Measurements from ENCODE around the gene CFAP54.
"Not testable (repeated sequence)": the region's sequence is repeated elsewhere in the genome, so short reads cannot be mapped to it uniquely, and the experiment has no call there.

Gene CFAP54

GRCh38 chr12:96473394-96474093, 15.8 kb upstream of the CFAP54 start:
- DNase-seq, result no peak

GRCh38 chr12:96474206-96474605, 15.2 kb upstream of the CFAP54 start:
- no peak for DNase-seq

- DNase-seq, result no peak
Measured at GRCh38 chr12:96478011-96478410, 11.4 kb upstream of the CFAP54 start.

DNA sequence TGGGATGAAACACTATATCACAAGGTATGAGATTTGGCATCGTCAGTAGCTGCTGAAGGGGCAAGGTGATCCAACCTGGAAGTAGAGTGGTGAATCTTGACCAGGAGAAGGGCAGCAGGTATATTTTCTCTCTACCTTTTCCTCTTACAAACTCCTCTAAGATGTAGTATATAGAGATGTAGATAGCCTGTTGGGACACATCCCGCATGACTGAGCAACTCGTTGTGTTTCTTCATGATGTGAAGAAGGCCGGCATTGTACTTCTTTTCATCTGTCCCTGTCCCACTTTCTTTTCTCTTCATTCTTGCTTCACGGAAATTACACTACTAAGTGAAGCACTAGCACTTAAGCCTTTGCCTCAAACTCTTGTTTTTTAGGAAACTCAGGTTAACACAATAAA, 7.3 kb upstream of the CFAP54 start:
- no peak for DNase-seq

GRCh38 chr12:96483116-96483515, 6.3 kb upstream of the CFAP54 start:
- DNase-seq, result no peak

DNA sequence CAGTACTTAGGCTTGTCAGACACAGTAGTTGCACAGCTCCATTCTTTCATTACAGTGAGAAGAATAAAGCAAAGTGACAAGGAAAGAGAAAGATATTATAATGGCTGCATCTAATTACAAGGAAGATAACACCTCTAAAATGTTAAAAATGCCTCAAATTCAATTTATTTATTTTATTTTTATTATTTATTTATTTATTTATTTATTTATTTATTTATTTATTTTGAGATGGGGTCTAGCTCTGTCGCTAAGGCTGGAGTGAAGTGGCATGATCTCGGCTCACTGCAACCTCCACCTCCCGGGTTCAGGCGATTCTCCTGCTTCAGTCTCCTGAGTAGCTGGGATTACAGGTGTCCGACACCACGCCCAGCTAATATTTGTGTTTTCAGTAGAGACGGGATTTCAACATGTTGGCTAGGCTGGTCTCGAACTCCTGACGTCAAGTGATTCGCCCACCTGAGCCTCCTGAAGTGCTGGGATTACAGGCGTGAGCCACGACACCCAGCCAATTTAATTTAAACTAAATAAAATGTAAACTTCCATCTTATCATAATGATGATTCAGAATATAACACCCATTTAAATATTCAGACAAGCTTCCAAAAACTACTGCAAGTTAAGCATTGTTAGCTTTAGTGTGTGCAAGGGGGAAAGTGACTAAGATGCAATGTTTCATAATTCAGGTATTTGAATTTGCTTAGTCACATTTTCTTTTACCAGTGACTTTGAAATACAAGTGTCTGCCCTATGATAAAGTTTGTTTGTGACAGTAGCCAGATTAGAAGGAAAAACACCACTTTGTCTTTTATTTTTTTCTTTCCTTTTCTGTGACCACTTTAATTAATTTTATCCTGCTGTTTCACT, 2.4 kb upstream of the CFAP54 start:
- no peak for DNase-seq

DNA sequence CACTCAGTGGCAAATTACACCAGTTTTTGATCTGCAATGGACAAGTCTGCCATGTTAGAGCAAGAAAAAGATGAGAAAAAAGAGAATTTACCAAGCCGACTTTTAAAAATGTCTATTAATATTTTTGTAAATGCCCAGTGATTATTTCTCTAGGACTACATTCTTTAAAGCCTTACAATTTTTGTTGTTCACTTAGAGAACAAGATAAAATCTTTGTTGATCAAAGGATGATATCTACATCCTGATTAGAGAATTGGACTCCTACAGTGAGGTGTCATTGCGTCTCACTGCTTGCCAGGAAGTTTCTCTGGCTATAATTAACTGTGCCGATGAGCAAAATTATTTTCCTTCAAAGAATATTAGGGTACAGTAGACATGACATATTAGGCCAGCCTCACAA, 1.7 kb upstream of the CFAP54 start:
- no peak for DNase-seq

- DNase-seq, result no peak
Measured at GRCh38 chr12:96493106-96493505, 3.7 kb downstream of the CFAP54 start.

DNA sequence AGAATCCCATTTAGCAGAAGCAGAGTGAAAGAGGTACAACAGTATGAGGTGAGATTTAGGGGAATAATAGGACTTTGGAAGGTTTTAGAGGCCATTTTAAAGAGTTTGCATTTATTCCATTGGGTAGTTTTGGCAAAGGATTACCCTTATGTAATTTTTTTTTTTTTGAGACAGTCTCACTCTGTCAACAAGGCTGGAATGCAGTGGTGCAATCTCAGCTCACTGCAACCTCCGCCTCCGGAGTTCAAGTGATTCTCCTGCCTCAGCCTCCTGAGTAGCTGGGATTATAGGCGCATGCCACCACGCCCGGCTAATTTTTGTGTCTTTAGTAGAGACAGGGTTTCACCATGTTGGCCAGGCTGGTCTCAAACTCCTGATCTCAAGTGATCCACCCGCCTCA, 4.8 kb downstream of the CFAP54 start:
- not testable (repeated sequence) for DNase-seq

GRCh38 chr12:96495155-96495554, 5.8 kb downstream of the CFAP54 start:
- no peak for DNase-seq

- no peak for DNase-seq
Measured at GRCh38 chr12:96495841-96496545, 6.6 kb downstream of the CFAP54 start.

DNA sequence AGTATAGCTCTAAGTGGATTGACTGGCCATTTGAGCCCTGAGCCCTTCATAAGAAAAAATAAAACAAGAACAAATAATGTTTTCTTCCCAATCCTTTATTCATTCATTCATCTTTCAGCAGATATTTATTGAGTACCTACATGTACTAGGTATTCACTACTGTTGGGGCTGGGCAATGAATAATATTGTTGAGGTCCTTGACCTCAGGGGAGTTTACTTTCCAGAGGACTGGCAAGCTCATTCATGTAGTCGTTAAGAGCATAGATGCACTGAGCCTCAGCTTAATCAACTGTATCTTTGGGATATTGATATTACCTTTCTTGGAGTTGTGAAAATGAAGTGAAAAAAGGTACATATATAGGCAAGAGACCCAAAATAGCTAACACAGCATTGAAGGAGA, 7.6 kb downstream of the CFAP54 start:
- DNase-seq, result no peak

DNA sequence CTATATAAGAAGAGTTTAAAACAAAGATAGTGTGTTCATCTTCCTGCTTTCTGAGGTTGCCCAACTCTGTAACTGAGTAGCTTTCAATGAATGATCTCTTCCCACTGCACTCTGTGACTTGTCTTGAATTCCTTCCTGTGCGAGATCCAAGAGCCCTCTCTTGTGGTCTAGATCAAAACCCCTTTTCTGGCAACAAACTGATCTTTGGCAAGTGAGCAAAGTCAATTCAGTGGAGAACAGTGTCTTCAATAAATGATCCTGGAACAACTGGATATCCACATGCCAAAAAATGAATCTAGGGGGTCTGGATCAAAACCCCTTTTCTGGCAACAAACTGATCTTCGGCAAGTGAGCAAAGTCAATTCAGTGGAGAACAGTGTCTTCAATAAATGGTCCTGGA, 8.5 kb downstream of the CFAP54 start:
- no peak for DNase-seq

- DNase-seq, result no peak
Measured at GRCh38 chr12:96500693-96501092, 11.3 kb downstream of the CFAP54 start.

DNA sequence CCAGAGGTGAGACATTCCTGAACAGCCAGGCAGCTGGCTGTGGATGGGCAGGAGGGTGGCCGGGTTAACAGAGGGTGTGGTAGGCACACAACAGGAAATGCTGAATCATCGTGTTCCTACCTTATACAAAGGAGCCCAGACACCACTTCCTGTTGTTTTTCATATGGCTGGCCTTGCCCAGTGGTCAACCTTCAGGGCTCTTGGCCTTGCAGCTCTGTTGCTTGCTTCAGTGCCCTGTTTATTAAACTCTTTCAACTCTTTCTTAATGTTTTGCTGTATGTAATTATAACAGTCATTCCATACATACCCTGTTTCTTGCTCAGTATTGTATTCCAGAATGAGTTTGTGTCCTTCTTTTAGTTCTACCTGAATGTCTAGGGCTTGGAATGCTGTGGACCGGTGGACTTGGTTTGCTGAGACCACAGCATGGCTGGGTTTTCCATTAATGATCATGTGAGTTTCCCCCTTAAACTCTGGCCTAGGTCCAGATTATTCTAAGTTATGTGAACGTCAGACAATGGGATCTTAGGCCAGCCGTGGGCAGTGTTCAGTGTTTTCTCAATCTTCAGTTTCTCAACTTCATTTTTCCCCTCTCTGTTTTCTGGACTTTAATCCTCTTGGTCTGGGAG, 11.9 kb downstream of the CFAP54 start:
- DNase-seq, result no peak

GRCh38 chr12:96501908-96502307, 12.5 kb downstream of the CFAP54 start:
- no peak for DNase-seq

DNA sequence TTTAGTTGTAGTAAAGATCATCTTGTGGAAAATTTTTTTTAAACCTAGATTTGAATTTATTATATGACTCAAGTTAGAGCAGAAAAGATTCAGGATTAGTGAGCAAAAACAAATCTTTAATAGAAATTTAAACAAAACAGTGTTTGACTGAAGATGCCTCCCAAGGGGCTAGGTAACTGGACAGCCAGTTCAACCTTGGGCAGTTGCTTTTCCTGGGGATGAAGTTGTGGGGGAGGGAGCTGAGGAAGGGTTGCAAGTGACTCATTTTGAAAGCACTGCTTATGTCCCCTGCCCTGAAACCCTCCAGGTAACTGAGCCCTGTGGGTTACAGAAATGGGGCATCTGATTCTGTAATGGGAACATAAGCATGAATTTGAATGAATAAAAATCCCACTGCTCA, 13.1 kb downstream of the CFAP54 start:
- DNase-seq, result no peak

DNA sequence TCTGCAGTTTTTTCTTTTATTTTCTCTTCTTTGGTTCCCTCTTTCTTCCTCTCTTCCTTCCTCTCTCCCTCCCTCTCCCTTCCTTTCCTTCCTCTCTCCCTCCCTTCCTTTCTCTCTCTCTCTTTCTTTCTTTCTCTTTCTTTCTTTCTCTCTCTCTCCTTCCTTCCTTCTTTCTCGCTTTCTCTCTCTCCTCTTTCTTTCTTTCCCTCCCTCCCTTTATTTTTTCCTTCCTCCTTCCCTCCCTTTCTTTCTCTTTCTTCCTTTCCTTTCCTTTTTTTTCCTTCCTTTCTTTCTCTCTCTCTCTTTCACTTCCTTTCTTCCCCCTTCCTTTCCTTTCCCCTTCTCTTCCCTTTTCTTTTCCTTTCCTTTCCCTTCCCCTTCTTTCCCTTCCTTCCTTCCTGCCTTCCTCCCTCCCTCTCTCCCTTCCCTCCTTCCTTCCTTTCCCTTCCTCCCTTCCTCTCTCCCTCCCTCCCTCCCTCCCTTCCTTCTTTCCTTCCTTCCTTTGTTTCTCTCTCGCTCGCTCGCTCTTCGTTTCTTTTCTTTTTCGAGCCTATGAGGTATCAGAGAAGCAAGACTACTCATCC, 13.7 kb downstream of the CFAP54 start:
- DNase-seq, result no peak

- DNase-seq, result no peak
Measured at GRCh38 chr12:96503976-96504375, 14.6 kb downstream of the CFAP54 start.

DNA sequence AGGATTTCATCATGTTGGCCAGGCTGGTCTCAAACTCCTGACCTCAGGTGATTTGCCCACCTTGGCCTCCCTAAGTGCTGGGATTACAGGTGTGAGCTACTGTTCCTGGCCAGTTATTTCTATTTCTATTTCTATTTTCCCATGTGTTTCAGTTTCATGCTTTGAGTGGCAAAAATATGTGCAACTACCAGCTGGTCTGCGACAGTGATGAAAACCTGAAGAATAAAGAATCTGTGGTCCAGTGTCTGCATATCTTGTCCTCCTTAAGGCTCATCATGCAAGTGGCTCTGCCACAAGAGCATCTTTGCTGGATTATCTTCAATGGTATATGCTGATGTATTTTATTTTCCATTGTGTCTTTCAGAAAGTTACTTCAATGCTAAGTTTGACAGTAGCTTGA, 17.4 kb downstream of the CFAP54 start:
- DNase-seq, result no peak

GRCh38 chr12:96510306-96510764, 21.0 kb downstream of the CFAP54 start:
- no peak for DNase-seq

DNA sequence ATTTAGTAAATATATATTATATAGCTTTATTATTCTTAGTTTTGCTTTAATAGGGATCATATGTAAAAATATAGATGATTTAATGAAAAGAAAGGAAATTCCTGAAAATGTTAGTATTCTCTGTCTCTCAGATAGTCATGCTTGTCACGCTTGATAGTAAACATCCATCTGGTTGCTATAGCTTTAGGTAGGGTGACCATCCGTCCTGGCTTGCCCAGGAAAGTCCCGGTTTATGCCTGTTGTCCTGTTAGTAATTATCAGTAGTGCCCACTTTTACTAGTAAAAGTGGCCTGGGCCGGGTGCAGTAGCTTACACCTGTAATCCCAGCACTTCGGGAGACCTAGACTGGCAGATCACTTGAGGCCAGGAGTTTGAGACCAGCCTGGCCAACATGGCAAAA, 23.8 kb downstream of the CFAP54 start:
- DNase-seq, result no peak

GRCh38 chr12:96513681-96514080, 24.3 kb downstream of the CFAP54 start:
- DNase-seq, result no peak

Measured in NCI-H2227 treated with DMSO at 0.1 percent for 48 hours (cell line).